Erythroblast (primary cell): ENCODE results near the gene FBXL5.

Experiments used
- GATA1 ChIP-seq: IDR thresholded peaks from 2 replicates; pipeline ENCODE4 v1.6.1; 2011; ENCODE audit warnings: low read depth, mild to moderate bottlenecking, control low read depth, low read length, moderate library complexity
- POLR2A ChIP-seq: IDR thresholded peaks from 2 replicates; pipeline ENCODE4 v1.6.1; 2011; ENCODE audit warnings: mild to moderate bottlenecking, low read length

- TF ChIP-seq POLR2A: no peak
- no peak for TF ChIP-seq GATA1
Measured at GRCh38 chr4:15683143-15683495, 28.0 kb upstream of the FBXL5 start.
